ENCODE data around the gene ALB. TPM values are rescaled to one million over a fixed set of nuclear protein-coding genes. Genes with fewer than 3 reads are reported as not detected.
A peak's percentile ranks its signal among the peaks of the same experiment; 100 is the strongest.

Gene ALB
- polyA plus RNA-seq, 4 donors: 0.84 to 2.7 TPM; not detected in 2

DNA sequence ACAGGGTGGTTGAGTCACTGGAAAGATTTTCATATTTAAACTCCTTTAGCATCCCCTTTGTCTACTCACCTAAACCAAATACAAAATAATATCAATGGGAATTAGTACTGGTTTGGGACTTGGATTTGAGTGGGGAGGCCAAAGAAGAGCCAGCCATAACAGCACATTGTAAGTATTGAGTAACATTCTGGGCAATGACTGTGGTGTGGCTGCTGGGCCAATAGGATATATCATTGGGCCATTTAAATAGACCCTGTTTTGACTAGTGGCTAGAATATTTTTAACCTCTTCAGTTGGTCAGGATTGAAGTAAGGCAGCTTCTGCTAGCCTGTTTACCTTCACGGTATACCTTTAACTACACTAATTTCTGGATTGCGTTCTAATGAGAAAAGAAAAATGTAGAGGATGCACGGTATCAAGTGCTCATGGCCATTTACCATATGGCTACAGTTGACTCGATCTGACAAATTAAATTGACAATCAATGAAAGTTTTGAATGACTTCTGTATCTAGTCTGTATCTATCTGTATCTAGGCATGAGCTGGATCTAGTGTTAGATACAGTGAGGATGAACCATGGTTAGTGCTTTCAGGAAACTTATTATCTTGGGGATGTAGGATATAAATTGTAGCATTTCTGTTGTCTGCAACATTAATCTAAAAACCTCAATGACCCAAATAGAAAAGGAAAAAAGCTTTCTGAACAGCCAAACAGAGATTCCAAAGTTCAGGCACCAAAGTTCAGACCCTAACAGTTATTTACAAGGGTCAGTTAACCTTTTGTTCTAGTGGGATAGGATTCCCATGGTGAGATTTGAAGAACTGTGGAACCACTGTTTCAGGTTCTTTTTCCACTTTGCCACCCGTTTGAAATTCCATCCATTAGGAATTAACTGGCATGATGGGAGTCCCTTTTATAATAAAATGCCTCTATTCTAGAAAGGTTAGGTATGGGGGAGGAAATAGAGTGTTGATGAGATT is 6.8 kb upstream of the ALB start:
- Histone ChIP-seq H3K4me3 (ENCODE audit: low read depth in 1 of 3, low read length in 3 of 3) (no peak overlapping the region), H3K9me3 (ENCODE audit: control insufficient read depth in 2 of 2, insufficient read depth in 1 of 2, low read depth in 1 of 2, low read length in 1 of 2) (no peaks in the 10 kb centered on the region), H3K27ac (ENCODE audit: low read depth in 1 of 3, low read length in 2 of 3) (no peak overlapping the region), H3K27me3 (ENCODE audit: control insufficient read depth in 3 of 3, insufficient read depth in 3 of 3, low read length in 3 of 3) (no peaks in the 10 kb centered on the region), H3K36me3 (ENCODE audit: control insufficient read depth in 3 of 3, insufficient read depth in 2 of 3, low read depth in 1 of 3, low read length in 3 of 3) (no peaks in the 10 kb centered on the region), H3K4me1 (ENCODE audit: control insufficient read depth in 3 of 3, insufficient read depth in 2 of 3, low read depth in 1 of 3, low read length in 2 of 3) (no peaks in the 10 kb centered on the region)
- DNase-seq: no peak
- 79 to 85% (median 81%) methylated on average over 5 of the region's 5 CpGs for WGBS, 3 donors
- no peak for FAIRE-seq

DNA sequence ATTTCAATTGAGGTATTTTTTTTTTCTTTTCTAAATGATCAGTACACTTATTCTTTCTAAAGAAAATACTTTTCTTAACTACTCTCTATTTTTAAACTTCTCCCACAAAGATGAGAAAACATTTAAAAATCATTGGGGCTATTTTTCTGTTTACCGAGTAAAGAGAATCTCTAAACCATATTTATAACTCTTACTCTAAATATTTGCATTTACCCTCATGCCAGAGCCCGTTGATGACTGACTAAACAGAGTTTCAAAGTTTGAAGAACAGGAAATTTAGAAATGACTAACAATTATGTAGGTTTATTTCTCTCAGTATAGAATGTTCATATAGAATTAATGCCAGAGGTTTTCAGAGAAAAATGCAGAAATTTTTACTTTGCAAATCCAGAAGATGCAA is 2.7 kb upstream of the ALB start:
- Histone ChIP-seq H3K27me3 (ENCODE audit: control insufficient read depth in 3 of 3, insufficient read depth in 3 of 3, low read length in 3 of 3) (no peaks in the 10 kb centered on the region), H3K36me3 (ENCODE audit: control insufficient read depth in 3 of 3, insufficient read depth in 2 of 3, low read depth in 1 of 3, low read length in 3 of 3) (no peaks in the 10 kb centered on the region), H3K4me1 (ENCODE audit: control insufficient read depth in 3 of 3, insufficient read depth in 2 of 3, low read depth in 1 of 3, low read length in 2 of 3) (no peaks in the 10 kb centered on the region), H3K9me3 (ENCODE audit: control insufficient read depth in 2 of 2, insufficient read depth in 1 of 2, low read depth in 1 of 2, low read length in 1 of 2) (no peaks in the 10 kb centered on the region), H3K4me3 (ENCODE audit: low read depth in 1 of 3, low read length in 3 of 3) (no peak overlapping the region), H3K27ac (ENCODE audit: low read depth in 1 of 3, low read length in 2 of 3) (no peak overlapping the region)
- no peak for DNase-seq
- 49 to 63% (median 51%) methylated on average over 2 of the region's 2 CpGs for WGBS, 3 donors
- FAIRE-seq: no peak

DNA sequence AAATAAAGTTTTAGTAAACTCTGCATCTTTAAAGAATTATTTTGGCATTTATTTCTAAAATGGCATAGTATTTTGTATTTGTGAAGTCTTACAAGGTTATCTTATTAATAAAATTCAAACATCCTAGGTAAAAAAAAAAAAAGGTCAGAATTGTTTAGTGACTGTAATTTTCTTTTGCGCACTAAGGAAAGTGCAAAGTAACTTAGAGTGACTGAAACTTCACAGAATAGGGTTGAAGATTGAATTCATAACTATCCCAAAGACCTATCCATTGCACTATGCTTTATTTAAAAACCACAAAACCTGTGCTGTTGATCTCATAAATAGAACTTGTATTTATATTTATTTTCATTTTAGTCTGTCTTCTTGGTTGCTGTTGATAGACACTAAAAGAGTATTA is 370 bp downstream of the ALB start:
- Histone ChIP-seq H3K4me3 (ENCODE audit: low read depth in 1 of 3, low read length in 3 of 3) (no peak overlapping the region), H3K36me3 (ENCODE audit: control insufficient read depth in 3 of 3, insufficient read depth in 2 of 3, low read depth in 1 of 3, low read length in 3 of 3) (no peaks in the 10 kb centered on the region), H3K27ac (ENCODE audit: low read depth in 1 of 3, low read length in 2 of 3) (no peak overlapping the region), H3K9me3 (ENCODE audit: control insufficient read depth in 2 of 2, insufficient read depth in 1 of 2, low read depth in 1 of 2, low read length in 1 of 2) (no peaks in the 10 kb centered on the region), H3K4me1 (ENCODE audit: control insufficient read depth in 3 of 3, insufficient read depth in 2 of 3, low read depth in 1 of 3, low read length in 2 of 3) (peaks cover 0 to 9% (median 0%) of the 10 kb centered on the region in 3 donors), H3K27me3 (ENCODE audit: control insufficient read depth in 3 of 3, insufficient read depth in 3 of 3, low read length in 3 of 3) (no peaks in the 10 kb centered on the region)
- no peak for DNase-seq
- WGBS, 3 donors: 90 to 96% (median 95%) methylated on average over 1 of the region's 1 CpG
- FAIRE-seq: no peak

DNA sequence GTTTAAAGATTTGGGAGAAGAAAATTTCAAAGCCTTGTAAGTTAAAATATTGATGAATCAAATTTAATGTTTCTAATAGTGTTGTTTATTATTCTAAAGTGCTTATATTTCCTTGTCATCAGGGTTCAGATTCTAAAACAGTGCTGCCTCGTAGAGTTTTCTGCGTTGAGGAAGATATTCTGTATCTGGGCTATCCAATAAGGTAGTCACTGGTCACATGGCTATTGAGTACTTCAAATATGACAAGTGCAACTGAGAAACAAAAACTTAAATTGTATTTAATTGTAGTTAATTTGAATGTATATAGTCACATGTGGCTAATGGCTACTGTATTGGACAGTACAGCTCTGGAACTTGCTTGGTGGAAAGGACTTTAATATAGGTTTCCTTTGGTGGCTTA is 1.1 kb downstream of the ALB start:
- FAIRE-seq: no peak
- Histone ChIP-seq H3K4me3 (ENCODE audit: low read depth in 1 of 3, low read length in 3 of 3) (no peak overlapping the region), H3K27me3 (ENCODE audit: control insufficient read depth in 3 of 3, insufficient read depth in 3 of 3, low read length in 3 of 3) (no peaks in the 10 kb centered on the region), H3K27ac (ENCODE audit: low read depth in 1 of 3, low read length in 2 of 3) (no peak overlapping the region), H3K9me3 (ENCODE audit: control insufficient read depth in 2 of 2, insufficient read depth in 1 of 2, low read depth in 1 of 2, low read length in 1 of 2) (no peaks in the 10 kb centered on the region), H3K36me3 (ENCODE audit: control insufficient read depth in 3 of 3, insufficient read depth in 2 of 3, low read depth in 1 of 3, low read length in 3 of 3) (no peaks in the 10 kb centered on the region), H3K4me1 (ENCODE audit: control insufficient read depth in 3 of 3, insufficient read depth in 2 of 3, low read depth in 1 of 3, low read length in 2 of 3) (peaks cover 0 to 9% (median 0%) of the 10 kb centered on the region in 3 donors)
- no peak for DNase-seq
- WGBS, 3 donors: 89 to 100% (median 96%) methylated on average over 2 of the region's 2 CpGs

DNA sequence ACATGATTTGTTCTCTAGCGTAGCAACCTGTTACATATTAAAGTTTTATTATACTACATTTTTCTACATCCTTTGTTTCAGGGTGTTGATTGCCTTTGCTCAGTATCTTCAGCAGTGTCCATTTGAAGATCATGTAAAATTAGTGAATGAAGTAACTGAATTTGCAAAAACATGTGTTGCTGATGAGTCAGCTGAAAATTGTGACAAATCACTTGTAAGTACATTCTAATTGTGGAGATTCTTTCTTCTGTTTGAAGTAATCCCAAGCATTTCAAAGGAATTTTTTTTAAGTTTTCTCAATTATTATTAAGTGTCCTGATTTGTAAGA is 2.4 kb downstream of the ALB start:
- H3K9me3 ChIP-seq (ENCODE audit: control insufficient read depth in 2 of 2, insufficient read depth in 1 of 2, low read depth in 1 of 2, low read length in 1 of 2): no peaks in the 10 kb centered on the region
- no peak for FAIRE-seq
- no peak overlapping the region for H3K27ac ChIP-seq (ENCODE audit: low read depth in 1 of 3, low read length in 2 of 3)
- DNase-seq: no peak
- H3K27me3 ChIP-seq (ENCODE audit: control insufficient read depth in 3 of 3, insufficient read depth in 3 of 3, low read length in 3 of 3): no peaks in the 10 kb centered on the region
- peaks cover 0 to 9% (median 0%) of the 10 kb centered on the region in 3 donors for H3K4me1 ChIP-seq (ENCODE audit: control insufficient read depth in 3 of 3, insufficient read depth in 2 of 3, low read depth in 1 of 3, low read length in 2 of 3)
- H3K4me3 ChIP-seq (ENCODE audit: low read depth in 1 of 3, low read length in 3 of 3): no peak overlapping the region
- H3K36me3 ChIP-seq (ENCODE audit: control insufficient read depth in 3 of 3, insufficient read depth in 2 of 3, low read depth in 1 of 3, low read length in 3 of 3): no peaks in the 10 kb centered on the region
- WGBS, 3 donors: 97 to 100% (median 98%) methylated on average over 1 of the region's 1 CpG

DNA sequence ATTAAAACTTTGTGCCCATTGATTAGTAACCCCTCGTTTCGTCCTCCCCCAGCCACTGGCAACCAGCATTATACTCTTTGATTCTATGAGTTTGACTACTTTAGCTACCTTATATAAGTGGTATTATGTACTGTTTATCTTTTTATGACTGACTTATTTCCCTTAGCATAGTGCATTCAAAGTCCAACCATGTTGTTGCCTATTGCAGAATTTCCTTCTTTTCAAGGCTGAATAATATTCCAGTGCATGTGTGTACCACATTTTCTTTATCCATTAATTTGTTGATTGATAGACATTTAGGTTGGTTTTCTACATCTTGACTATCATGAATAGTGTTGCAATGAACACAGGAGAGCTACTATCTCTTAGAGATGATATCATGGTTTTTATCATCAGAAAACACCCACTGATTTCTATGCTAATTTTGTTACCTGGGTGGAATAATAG is 3.2 kb downstream of the ALB start:
- no peaks in the 10 kb centered on the region for H3K27me3 ChIP-seq (ENCODE audit: control insufficient read depth in 3 of 3, insufficient read depth in 3 of 3, low read length in 3 of 3)
- H3K9me3 ChIP-seq (ENCODE audit: control insufficient read depth in 2 of 2, insufficient read depth in 1 of 2, low read depth in 1 of 2, low read length in 1 of 2): no peaks in the 10 kb centered on the region
- DNase-seq: peak in 1 of 2 donors; percentile 22
- peaks cover 0 to 9% (median 0%) of the 10 kb centered on the region in 3 donors for H3K4me1 ChIP-seq (ENCODE audit: control insufficient read depth in 3 of 3, insufficient read depth in 2 of 3, low read depth in 1 of 3, low read length in 2 of 3)
- no peaks in the 10 kb centered on the region for H3K36me3 ChIP-seq (ENCODE audit: control insufficient read depth in 3 of 3, insufficient read depth in 2 of 3, low read depth in 1 of 3, low read length in 3 of 3)
- no peak overlapping the region for H3K27ac ChIP-seq (ENCODE audit: low read depth in 1 of 3, low read length in 2 of 3)
- 84 to 98% (median 89%) methylated on average over 2 of the region's 2 CpGs for WGBS, 3 donors
- no peak for FAIRE-seq
- H3K4me3 ChIP-seq (ENCODE audit: low read depth in 1 of 3, low read length in 3 of 3): no peak overlapping the region

DNA sequence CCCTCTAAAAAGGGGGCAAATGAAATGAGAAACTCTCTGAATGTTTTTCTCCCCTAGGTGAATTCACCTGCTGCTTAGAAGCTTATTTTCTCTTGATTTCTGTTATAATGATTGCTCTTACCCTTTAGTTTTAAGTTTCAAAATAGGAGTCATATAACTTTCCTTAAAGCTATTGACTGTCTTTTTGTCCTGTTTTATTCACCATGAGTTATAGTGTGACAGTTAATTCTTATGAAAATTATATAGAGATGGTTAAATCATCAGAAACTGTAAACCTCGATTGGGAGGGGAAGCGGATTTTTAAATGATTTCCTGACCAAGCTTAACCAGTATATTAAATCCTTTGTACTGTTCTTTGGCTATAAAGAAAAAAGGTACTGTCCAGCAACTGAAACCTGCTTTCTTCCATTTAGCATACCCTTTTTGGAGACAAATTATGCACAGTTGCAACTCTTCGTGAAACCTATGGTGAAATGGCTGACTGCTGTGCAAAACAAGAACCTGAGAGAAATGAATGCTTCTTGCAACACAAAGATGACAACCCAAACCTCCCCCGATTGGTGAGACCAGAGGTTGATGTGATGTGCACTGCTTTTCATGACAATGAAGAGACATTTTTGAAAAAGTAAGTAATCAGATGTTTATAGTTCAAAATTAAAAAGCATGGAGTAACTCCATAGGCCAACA is 4.2 kb downstream of the ALB start:
- DNase-seq: no peak
- no peak overlapping the region for H3K4me3 ChIP-seq (ENCODE audit: low read depth in 1 of 3, low read length in 3 of 3)
- no peaks in the 10 kb centered on the region for H3K27me3 ChIP-seq (ENCODE audit: control insufficient read depth in 3 of 3, insufficient read depth in 3 of 3, low read length in 3 of 3)
- FAIRE-seq: no peak
- H3K36me3 ChIP-seq (ENCODE audit: control insufficient read depth in 3 of 3, insufficient read depth in 2 of 3, low read depth in 1 of 3, low read length in 3 of 3): no peaks in the 10 kb centered on the region
- peak overlapping the region in 1 of 3 donors; percentile 42 for H3K27ac ChIP-seq (ENCODE audit: low read depth in 1 of 3, low read length in 2 of 3)
- H3K9me3 ChIP-seq (ENCODE audit: control insufficient read depth in 2 of 2, insufficient read depth in 1 of 2, low read depth in 1 of 2, low read length in 1 of 2): no peaks in the 10 kb centered on the region
- H3K4me1 ChIP-seq (ENCODE audit: control insufficient read depth in 3 of 3, insufficient read depth in 2 of 3, low read depth in 1 of 3, low read length in 2 of 3): peaks cover 0 to 9% (median 0%) of the 10 kb centered on the region in 3 donors
- WGBS, 3 donors: 77 to 85% (median 85%) methylated on average over 4 of the region's 4 CpGs

DNA sequence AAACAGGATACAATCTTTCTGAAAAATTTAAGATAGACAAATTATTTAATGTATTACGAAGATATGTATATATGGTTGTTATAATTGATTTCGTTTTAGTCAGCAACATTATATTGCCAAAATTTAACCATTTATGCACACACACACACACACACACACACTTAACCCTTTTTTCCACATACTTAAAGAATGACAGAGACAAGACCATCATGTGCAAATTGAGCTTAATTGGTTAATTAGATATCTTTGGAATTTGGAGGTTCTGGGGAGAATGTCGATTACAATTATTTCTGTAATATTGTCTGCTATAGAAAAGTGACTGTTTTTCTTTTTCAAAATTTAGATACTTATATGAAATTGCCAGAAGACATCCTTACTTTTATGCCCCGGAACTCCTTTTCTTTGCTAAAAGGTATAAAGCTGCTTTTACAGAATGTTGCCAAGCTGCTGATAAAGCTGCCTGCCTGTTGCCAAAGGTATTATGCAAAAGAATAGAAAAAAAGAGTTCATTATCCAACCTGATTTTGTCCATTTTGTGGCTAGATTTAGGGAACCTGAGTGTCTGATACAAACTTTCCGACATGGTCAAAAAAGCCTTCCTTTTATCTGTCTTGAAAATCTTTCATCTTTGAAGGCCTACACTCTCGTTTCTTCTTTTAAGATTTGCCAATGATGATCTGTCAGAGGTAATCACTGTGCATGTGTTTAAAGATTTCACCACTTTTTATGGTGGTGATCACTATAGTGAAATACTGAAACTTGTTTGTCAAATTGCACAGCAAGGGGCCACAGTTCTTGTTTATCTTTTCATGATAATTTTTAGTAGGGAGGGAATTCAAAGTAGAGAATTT is 5.2 kb downstream of the ALB start:
- Histone ChIP-seq H3K36me3 (ENCODE audit: control insufficient read depth in 3 of 3, insufficient read depth in 2 of 3, low read depth in 1 of 3, low read length in 3 of 3) (no peaks in the 10 kb centered on the region), H3K9me3 (ENCODE audit: control insufficient read depth in 2 of 2, insufficient read depth in 1 of 2, low read depth in 1 of 2, low read length in 1 of 2) (no peaks in the 10 kb centered on the region), H3K4me1 (ENCODE audit: control insufficient read depth in 3 of 3, insufficient read depth in 2 of 3, low read depth in 1 of 3, low read length in 2 of 3) (peaks cover 0 to 9% (median 0%) of the 10 kb centered on the region in 3 donors), H3K27me3 (ENCODE audit: control insufficient read depth in 3 of 3, insufficient read depth in 3 of 3, low read length in 3 of 3) (no peaks in the 10 kb centered on the region), H3K4me3 (ENCODE audit: low read depth in 1 of 3, low read length in 3 of 3) (no peak overlapping the region), H3K27ac (ENCODE audit: low read depth in 1 of 3, low read length in 2 of 3) (peak overlapping the region in 1 of 3 donors; percentile 50)
- FAIRE-seq (no peak), DNase-seq (peak in 1 of 2 donors; percentile 37)
- WGBS, 3 donors: 78 to 86% (median 79%) methylated on average over 6 of the region's 6 CpGs
